Mesothelial cell of epicardium (in vitro differentiated cells): Measurements from ENCODE around the gene PTPN14. TPM values are rescaled to one million over a fixed set of nuclear protein-coding genes. Genes with fewer than 3 reads are reported as not detected.

Source experiments
- DNase-seq, 2 experiments: peaks; one replicate each; pipeline ENCODE4 v3.0.0; 2021; ENCODE audit warnings: low spot score in 2 of 2; ENCODE audit not compliant: unreplicated experiment in 2 of 2
- H3K27ac Mint-ChIP-seq: 2 replicates; pipeline ENCODE4 v1.8.0; 2021; ENCODE audit warnings: mixed read lengths
- H3K27me3 Mint-ChIP-seq: 2 replicates; pipeline ENCODE4 v1.8.0; 2021; ENCODE audit warnings: low read depth, mixed read lengths
- H3K36me3 Mint-ChIP-seq: 2 replicates; pipeline ENCODE4 v1.8.0; 2021; ENCODE audit warnings: mixed read lengths
- H3K4me1 Mint-ChIP-seq: 2 replicates; pipeline ENCODE4 v1.8.0; 2021; ENCODE audit warnings: mixed read lengths
- H3K4me3 Mint-ChIP-seq: 2 replicates; pipeline ENCODE4 v1.8.0; 2021; ENCODE audit warnings: mild to moderate bottlenecking, moderate library complexity, mixed read lengths
- H3K9me3 Mint-ChIP-seq: 2 replicates; pipeline ENCODE4 v1.8.0; 2021; ENCODE audit warnings: mixed read lengths
- CTCF ChIP-seq: fragments of 200-600 bp; sonication (generic); IDR thresholded peaks from one replicate; pipeline ENCODE4 v1.5.0; 2021; ENCODE audit warnings: antibody characterized with exemption; ENCODE audit not compliant: unreplicated experiment
- total RNA-seq: library from RNA; stranded (reverse); gene quantifications from 3 replicates; pipeline ENCODE4 v1.2.1, GENCODE V29; 2021

Gene PTPN14
- total RNA-seq, 1 donor from 2014 or later = 75.8 TPM

DNA sequence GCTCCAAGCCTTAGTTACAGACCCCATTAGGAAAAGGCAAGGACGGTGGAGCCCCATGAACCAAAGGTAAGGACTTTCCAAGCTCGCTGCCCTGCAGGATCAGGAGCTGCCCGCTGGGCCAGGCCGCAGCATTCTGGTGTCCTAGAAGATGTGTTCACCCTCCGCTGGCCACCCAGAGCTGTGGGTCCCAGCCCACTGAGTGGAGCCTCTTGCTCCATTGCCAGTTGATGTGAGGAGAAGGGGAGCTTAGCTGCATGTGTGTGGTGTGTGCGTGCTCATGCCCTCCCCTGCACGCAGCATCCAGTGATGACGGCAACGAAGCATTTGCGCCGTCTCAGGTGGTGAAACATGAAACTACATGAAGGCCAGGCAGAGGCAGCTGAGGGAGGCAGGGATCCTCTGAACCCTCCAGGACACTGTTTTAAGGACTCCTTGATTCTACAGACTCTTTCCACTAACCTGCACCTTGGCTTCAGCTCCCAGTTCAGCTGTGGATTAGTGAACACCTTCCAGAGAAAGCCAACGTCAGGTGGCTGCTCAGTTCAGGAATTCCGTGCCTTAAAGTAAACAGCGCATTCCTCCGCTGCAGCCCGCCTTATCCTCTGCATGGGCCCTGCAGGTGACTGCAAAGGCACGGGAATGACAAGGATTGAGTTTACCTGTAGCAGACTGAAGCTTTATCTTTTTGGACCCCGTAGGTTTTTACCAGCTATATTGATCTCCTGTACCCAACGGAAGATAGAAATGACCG is 221.8 kb downstream of the PTPN14 start:
- H3K4me1 Mint-ChIP-seq = peaks cover 20% of the 10 kb centered on the region
- H3K9me3 Mint-ChIP-seq = no peaks in the 10 kb centered on the region
- no peak for TF ChIP-seq CTCF
- H3K27ac Mint-ChIP-seq = peak overlapping the region; percentile 69
- peaks cover 13% of the 10 kb centered on the region for H3K36me3 Mint-ChIP-seq
- DNase-seq = no peak
- H3K4me3 Mint-ChIP-seq = no peak overlapping the region
- H3K27me3 Mint-ChIP-seq = no peaks in the 10 kb centered on the region

DNA sequence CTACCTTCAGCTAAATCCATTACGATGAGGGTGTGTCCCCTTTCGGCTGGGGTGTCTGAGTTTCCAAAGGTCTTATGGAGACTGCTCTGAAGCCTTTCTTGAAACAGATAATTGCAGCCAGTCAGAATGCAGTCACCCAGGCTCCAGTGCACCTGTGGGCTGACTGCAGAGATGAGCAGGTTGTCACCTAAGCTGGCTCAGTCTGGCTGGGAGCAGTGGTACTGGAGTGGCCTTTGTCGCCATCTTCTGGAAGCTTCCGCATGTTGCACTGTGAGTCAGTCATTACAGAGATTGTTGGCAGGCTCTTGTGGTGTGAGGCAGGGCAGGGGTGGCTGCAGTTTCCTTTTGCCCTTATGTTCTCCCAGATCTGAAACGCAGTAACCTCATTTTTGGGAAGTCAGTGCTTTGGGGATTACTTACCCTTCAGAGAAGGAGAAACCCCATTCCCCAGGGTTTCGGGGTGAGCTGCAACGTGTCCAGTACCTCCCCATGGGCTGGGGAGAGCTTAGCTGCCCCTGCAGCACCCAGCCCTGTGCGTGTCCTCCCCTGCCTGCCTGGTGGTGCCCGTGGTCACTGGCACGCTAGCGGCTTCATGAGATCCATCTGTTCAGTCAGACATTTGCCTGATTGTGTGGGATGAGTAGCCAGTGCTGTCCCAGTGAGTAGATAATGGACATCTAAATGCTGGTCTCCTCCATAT is 222.5 kb downstream of the PTPN14 start:
- H3K36me3 Mint-ChIP-seq = peaks cover 13% of the 10 kb centered on the region
- H3K9me3 Mint-ChIP-seq = no peaks in the 10 kb centered on the region
- DNase-seq = peak; percentile 51 to 82
- H3K27ac Mint-ChIP-seq = no peak overlapping the region
- peaks cover 20% of the 10 kb centered on the region for H3K4me1 Mint-ChIP-seq
- H3K4me3 Mint-ChIP-seq = no peak overlapping the region
- no peaks in the 10 kb centered on the region for H3K27me3 Mint-ChIP-seq
- TF ChIP-seq CTCF = peak; percentile 83

- TF ChIP-seq CTCF = no peak
- DNase-seq = no peak
- Mint-ChIP-seq H3K9me3 (no peaks in the 10 kb centered on the region), H3K4me3 (no peak overlapping the region), H3K27ac (no peak overlapping the region), H3K36me3 (peaks cover 13% of the 10 kb centered on the region), H3K4me1 (peaks cover 13% of the 10 kb centered on the region), H3K27me3 (no peaks in the 10 kb centered on the region)
These were observed 223.9 kb downstream of the PTPN14 start for GRCh38 chr1:214327514-214327913.

DNA sequence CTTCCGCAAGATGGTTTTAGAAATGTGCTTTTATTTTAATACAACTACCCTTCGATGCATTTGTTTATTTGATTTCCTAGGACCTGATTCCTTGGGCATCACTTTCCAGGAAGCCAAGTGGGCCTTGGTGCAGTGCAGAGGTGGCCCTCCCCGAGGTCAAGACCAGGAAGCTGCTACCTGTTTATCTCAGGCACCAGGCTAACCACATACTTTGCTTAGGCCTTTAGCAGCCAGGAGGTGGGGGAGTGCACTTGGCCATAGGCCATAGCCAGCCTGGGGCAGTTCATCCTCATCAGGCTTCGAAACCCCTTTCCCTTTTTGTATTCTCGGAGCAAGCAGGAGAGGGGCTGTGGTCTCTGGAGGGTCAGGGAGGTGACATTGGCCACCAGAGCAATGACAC is 225.0 kb downstream of the PTPN14 start:
- TF ChIP-seq CTCF = no peak
- no peak overlapping the region for H3K27ac Mint-ChIP-seq
- peaks cover 13% of the 10 kb centered on the region for H3K4me1 Mint-ChIP-seq
- H3K4me3 Mint-ChIP-seq = no peak overlapping the region
- DNase-seq = no peak
- H3K27me3 Mint-ChIP-seq = no peaks in the 10 kb centered on the region
- H3K36me3 Mint-ChIP-seq = peaks cover 10% of the 10 kb centered on the region
- no peaks in the 10 kb centered on the region for H3K9me3 Mint-ChIP-seq

- Mint-ChIP-seq H3K27me3 (no peaks in the 10 kb centered on the region), H3K27ac (no peak overlapping the region), H3K9me3 (no peaks in the 10 kb centered on the region), H3K36me3 (peaks cover 10% of the 10 kb centered on the region), H3K4me1 (peaks cover 7% of the 10 kb centered on the region), H3K4me3 (no peak overlapping the region)
- no peak for DNase-seq
- TF ChIP-seq CTCF = no peak
These were observed 226.3 kb downstream of the PTPN14 start for GRCh38 chr1:214324896-214325800.
